PFSK-1 (cell line): ENCODE measurements around the gene OR5T2.

Experiments
- FOXP2 ChIP-seq: optimal IDR thresholded peaks from 2 replicates; pipeline ENCODE3; 2011; ENCODE audit warnings: borderline replicate concordance, control low read depth, inconsistent platforms; ENCODE audit not compliant: insufficient read depth; ENCODE audit errors: extremely low read length, extremely low read depth
- POLR2AphosphoS5 ChIP-seq: IDR thresholded peaks from 2 replicates; pipeline ENCODE4 v1.6.1; 2012; ENCODE audit warnings: low read depth, mild to moderate bottlenecking, control low read depth, low read length, moderate library complexity
- SIN3A ChIP-seq: IDR thresholded peaks from 2 replicates; pipeline ENCODE4 v1.6.1; 2012; ENCODE audit warnings: mild to moderate bottlenecking, low read length, moderate library complexity, borderline replicate concordance; ENCODE audit not compliant: insufficient read depth
- TAF1 ChIP-seq: IDR thresholded peaks from 2 replicates; pipeline ENCODE4 v1.6.1; 2012; ENCODE audit warnings: low read length, control low read depth, borderline replicate concordance; ENCODE audit not compliant: insufficient read depth
- TF ChIP-seq, protein P1 (sequence below), 2 experiments: IDR thresholded peaks; 2 replicates each; pipeline versions ENCODE4 v1.6.1 to v1.8.0; 2011 to 2012; ENCODE audit warnings: low read depth in 2 of 2, low read length in 2 of 2, control low read depth in 1 of 2, inconsistent platforms in 1 of 2, mild to moderate bottlenecking in 1 of 2, moderate library complexity in 1 of 2; ENCODE audit not compliant: insufficient read depth in 1 of 2

The OR5T2 gene

DNA sequence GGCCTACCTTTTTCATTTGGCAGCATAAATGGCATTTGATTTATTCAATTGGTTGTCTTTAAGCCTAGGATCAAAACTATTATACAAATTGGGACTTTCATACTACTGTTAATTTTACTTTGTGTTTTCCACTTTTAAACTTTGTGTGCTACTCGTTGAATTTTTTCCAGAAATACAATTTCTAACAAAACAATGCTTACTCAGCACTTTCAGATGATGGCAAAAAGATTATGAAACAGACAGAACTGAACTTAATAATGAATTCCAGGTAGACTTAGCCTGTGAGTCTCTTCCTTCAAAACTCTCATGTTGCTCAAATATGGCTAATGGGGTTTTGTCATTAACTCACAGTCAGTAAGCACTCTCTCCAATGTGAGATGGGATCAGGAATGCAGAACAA, 26.3 kb downstream of the OR5T2 start:
- TF ChIP-seq, protein P1, sequence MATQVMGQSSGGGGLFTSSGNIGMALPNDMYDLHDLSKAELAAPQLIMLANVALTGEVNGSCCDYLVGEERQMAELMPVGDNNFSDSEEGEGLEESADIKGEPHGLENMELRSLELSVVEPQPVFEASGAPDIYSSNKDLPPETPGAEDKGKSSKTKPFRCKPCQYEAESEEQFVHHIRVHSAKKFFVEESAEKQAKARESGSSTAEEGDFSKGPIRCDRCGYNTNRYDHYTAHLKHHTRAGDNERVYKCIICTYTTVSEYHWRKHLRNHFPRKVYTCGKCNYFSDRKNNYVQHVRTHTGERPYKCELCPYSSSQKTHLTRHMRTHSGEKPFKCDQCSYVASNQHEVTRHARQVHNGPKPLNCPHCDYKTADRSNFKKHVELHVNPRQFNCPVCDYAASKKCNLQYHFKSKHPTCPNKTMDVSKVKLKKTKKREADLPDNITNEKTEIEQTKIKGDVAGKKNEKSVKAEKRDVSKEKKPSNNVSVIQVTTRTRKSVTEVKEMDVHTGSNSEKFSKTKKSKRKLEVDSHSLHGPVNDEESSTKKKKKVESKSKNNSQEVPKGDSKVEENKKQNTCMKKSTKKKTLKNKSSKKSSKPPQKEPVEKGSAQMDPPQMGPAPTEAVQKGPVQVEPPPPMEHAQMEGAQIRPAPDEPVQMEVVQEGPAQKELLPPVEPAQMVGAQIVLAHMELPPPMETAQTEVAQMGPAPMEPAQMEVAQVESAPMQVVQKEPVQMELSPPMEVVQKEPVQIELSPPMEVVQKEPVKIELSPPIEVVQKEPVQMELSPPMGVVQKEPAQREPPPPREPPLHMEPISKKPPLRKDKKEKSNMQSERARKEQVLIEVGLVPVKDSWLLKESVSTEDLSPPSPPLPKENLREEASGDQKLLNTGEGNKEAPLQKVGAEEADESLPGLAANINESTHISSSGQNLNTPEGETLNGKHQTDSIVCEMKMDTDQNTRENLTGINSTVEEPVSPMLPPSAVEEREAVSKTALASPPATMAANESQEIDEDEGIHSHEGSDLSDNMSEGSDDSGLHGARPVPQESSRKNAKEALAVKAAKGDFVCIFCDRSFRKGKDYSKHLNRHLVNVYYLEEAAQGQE (IDR thresholded peaks at IDR 0.05; ENCODE audit: insufficient read depth in 1 of 2, low read depth in 2 of 2, low read length in 2 of 2), result no peak
- TF ChIP-seq POLR2AphosphoS5 (no peak), FOXP2 (no peak), SIN3A (no peak), TAF1 (no peak)

DNA sequence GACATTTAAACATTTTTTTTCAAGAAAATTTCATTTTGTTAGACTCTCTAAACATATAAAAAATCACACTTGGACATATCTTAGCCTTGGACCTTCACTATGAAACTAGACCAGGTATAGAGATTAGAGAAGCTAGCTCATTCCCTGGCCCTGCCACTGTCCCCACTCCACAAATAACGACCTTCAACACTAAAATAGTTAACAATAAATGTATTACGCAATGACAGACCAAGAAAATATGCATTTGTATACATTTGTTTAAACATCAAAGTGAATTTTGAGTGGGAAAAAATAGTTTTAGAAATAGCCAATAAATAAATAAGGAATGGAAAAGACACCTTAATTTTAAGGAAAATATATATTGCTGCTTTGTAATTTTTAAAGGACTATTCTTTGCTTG, 36.7 kb downstream of the OR5T2 start:
- no peak for TF ChIP-seq FOXP2
- TF ChIP-seq SIN3A, result no peak

DNA sequence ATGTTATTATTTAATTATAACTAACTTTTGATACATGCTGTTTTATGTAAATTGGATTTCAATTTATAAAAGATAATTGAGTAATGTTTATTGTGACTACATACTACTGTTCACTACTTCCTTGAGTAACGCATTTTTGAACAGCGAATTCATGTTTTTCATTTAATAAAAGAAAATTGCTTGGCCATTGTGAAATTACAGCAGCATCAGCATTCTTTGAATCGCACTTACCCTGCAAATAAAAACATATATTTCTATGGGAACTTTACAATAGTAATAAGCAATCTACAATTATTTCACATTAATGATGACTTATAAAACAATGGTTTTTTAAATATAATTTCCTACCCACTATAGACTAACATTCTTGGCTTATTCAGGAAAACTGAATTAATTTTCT, 37.4 kb downstream of the OR5T2 start:
- TF ChIP-seq, protein P1 (IDR thresholded peaks at IDR 0.05; ENCODE audit: insufficient read depth in 1 of 2, low read depth in 2 of 2, low read length in 2 of 2), result no peak
- no peak for TF ChIP-seq SIN3A
- no peak for TF ChIP-seq TAF1
- TF ChIP-seq POLR2AphosphoS5, result no peak
- TF ChIP-seq FOXP2, result no peak

DNA sequence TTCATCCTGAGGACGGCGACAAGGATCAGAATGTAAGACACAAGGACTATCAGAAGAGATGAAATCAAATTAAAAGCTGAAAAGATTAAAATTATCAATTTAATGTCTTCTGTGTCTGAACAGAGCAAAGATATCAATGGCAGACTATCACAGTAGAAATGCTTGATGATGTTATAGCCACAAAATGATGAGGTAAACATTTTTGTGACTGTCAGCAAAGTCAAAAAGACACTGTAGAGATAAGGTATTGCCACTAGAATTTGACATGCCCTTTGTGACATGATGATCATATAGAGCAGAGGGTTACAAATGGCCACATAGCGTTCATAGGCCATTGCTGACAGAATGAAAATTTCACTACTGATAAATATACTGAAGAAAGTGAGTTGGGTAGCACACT, 45.5 kb downstream of the OR5T2 start:
- TF ChIP-seq, protein P1 (IDR thresholded peaks at IDR 0.05; ENCODE audit: insufficient read depth in 1 of 2, low read depth in 2 of 2, low read length in 2 of 2), result no peak
- no peak for TF ChIP-seq SIN3A
- TF ChIP-seq FOXP2, result no peak
- no peak for TF ChIP-seq POLR2AphosphoS5
- no peak for TF ChIP-seq TAF1

DNA sequence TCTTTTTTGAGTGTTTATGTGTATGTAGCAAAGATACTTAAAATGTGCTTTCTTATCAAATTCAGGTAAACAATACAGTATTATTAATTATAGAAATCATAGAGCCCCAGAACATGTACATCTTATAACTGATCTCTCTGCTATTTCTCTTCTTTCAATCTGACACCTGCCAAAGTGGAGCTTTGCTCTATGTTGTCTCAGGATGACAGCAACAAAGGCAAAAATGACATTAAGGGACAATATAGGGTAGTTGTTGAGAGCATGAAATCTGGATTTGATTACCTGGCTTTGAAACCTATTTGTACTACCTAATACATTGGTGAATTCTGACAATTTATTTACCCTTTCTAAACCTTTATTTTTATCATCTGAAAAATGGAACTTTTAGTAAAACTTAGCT, 50.6 kb downstream of the OR5T2 start:
- TF ChIP-seq TAF1 (no peak), POLR2AphosphoS5 (no peak), FOXP2 (no peak), SIN3A (no peak)
- TF ChIP-seq, protein P1 (IDR thresholded peaks at IDR 0.05; ENCODE audit: insufficient read depth in 1 of 2, low read depth in 2 of 2, low read length in 2 of 2), result no peak
